Peyer's patch (tissue), 4 donors: Measurements from ENCODE around the gene RASD1.

Experiments used
- CTCF ChIP-seq, 6 experiments: fragments of 450-650 bp in 4 of 6; fragments of 200-600 bp in 2 of 6; sonication (generic) in 1 of 6; IDR thresholded peaks; one replicate each; pipeline ENCODE4 v1.5.1; 2017 to 2019; ENCODE audit warnings: antibody characterized with exemption in 6 of 6, mild to moderate bottlenecking in 3 of 6, moderate library complexity in 1 of 6
- POLR2A ChIP-seq, 2 donors: fragments of 450-650 bp; IDR thresholded peaks; one replicate each; pipeline ENCODE4 v1.5.1; 2017; ENCODE audit warnings: antibody characterized with exemption in 2 of 2, mild to moderate bottlenecking in 2 of 2, moderate library complexity in 2 of 2

- no peak for TF ChIP-seq POLR2A (IDR thresholded peaks at IDR 0.05)
- TF ChIP-seq CTCF (IDR thresholded peaks at IDR 0.05) = no peak
Observed at GRCh38 chr17:17448723-17449122, 47.5 kb downstream of the RASD1 start.
